HCT116 (cell line): ENCODE measurements around the gene ZNF619.

Source experiments
- POLR2A ChIP-seq: IDR thresholded peaks from 2 replicates; pipeline ENCODE4 v1.7.0; 2011; ENCODE audit warnings: borderline replicate concordance; ENCODE audit not compliant: insufficient read depth, insufficient read length; ENCODE audit errors: extremely low read depth
- YY1 ChIP-seq: IDR thresholded peaks from 2 replicates; pipeline ENCODE4 v1.6.1; 2011; ENCODE audit warnings: low read length, low read depth, moderate library complexity, mild to moderate bottlenecking; ENCODE audit not compliant: insufficient replicate concordance; ENCODE audit errors: extremely low read depth

- TF ChIP-seq YY1 (no peak), POLR2A (no peak)
Observed at GRCh38 chr3:40502034-40502433, 25.1 kb downstream of the ZNF619 start.
